ENCODE results near the gene NAT16. TPM values are rescaled to one million over a fixed set of nuclear protein-coding genes. Genes with fewer than 3 reads are reported as not detected.

NAT16 gene
- total RNA-seq, 1 donor from 2014 or later = not detected

GRCh38 chr7:101166648-101166908 lies 13.5 kb downstream of the NAT16 start:
- H3K4me3 Mint-ChIP-seq = no peak overlapping the region
- H3K27ac Mint-ChIP-seq = no peak overlapping the region
- H3K9me3 Mint-ChIP-seq = no peaks in the 10 kb centered on the region
- H3K27me3 Mint-ChIP-seq (ENCODE audit: low read depth) = peaks cover 88% of the 10 kb centered on the region
- peaks cover 47% of the 10 kb centered on the region for H3K4me1 Mint-ChIP-seq
- TF ChIP-seq CTCF (IDR thresholded peaks at IDR 0.05; ENCODE audit: unreplicated experiment) = no peak
- H3K36me3 Mint-ChIP-seq = no peaks in the 10 kb centered on the region
- DNase-seq (ENCODE audit: low spot score in 2 of 2, unreplicated experiment in 2 of 2) = no peak

DNA sequence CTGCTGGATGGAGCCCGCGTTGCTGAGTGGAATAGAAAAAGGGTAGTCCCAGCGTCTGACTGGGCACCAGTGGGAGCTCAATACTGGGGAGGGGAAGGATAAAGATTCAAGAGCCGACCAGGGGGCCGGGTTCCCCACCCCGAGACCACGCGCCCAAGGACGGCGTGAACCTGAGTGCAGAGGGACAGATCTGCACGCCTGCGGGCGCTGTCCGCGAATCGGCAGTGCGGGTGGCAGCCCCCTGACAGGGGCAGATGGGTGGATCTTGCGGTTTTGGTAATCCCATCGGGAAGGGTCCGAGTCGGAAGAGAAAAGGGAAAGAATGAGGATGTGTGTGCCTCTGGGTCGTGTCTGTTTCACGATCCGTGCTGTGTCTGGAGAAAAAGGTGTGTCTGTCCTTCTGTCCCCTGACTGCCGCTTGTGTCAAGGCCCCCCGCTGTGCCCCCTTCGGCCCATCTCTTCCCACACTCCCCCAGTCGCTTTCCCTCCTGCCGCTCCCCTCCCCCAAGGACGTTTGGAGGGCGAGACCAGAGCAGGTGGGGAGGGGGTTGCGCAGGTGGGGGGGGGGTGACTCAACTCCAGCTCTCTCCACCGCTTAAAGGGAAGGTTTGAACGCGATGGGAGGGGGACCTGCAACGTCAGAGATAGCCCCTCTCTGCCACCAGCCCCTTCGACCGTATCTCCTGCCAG lies 14.0 kb downstream of the NAT16 start:
- peaks cover 87% of the 10 kb centered on the region for H3K27me3 Mint-ChIP-seq (ENCODE audit: low read depth)

GRCh38 chr7:101165075-101165957 lies 14.8 kb downstream of the NAT16 start, which contains the start of gene VGF:
Gene VGF, minus strand, starts transcription at chr7:101165569. Its CDS starts 726 bp downstream, at chr7:101164843.
- Mint-ChIP-seq H3K4me3 (peak within 1 kb of the TSS; percentile 67), H3K36me3 (peaks cover 2% of the 10 kb centered on the region), H3K9me3 (no peaks in the 10 kb centered on the region), H3K27ac (peak within 1 kb of the TSS; percentile 76), H3K27me3 (ENCODE audit: low read depth) (peaks cover 79% of the 10 kb centered on the region), H3K4me1 (peaks cover 52% of the 10 kb centered on the region)
- no peak for TF ChIP-seq CTCF (IDR thresholded peaks at IDR 0.05; ENCODE audit: unreplicated experiment)
- peak; percentile 87 to 93 for DNase-seq (ENCODE audit: low spot score in 2 of 2, unreplicated experiment in 2 of 2)

More for the DNA sequence above, 14.0 kb downstream of the NAT16 start:
- TF ChIP-seq CTCF (IDR thresholded peaks at IDR 0.05; ENCODE audit: unreplicated experiment) = no peak
- H3K9me3 Mint-ChIP-seq = no peaks in the 10 kb centered on the region
- peak overlapping the region; percentile 67 for H3K4me3 Mint-ChIP-seq
- no peak for DNase-seq (ENCODE audit: low spot score in 2 of 2, unreplicated experiment in 2 of 2)
- no peak overlapping the region for H3K27ac Mint-ChIP-seq
- H3K36me3 Mint-ChIP-seq = peaks cover 1% of the 10 kb centered on the region
- H3K4me1 Mint-ChIP-seq = peaks cover 52% of the 10 kb centered on the region

DNA sequence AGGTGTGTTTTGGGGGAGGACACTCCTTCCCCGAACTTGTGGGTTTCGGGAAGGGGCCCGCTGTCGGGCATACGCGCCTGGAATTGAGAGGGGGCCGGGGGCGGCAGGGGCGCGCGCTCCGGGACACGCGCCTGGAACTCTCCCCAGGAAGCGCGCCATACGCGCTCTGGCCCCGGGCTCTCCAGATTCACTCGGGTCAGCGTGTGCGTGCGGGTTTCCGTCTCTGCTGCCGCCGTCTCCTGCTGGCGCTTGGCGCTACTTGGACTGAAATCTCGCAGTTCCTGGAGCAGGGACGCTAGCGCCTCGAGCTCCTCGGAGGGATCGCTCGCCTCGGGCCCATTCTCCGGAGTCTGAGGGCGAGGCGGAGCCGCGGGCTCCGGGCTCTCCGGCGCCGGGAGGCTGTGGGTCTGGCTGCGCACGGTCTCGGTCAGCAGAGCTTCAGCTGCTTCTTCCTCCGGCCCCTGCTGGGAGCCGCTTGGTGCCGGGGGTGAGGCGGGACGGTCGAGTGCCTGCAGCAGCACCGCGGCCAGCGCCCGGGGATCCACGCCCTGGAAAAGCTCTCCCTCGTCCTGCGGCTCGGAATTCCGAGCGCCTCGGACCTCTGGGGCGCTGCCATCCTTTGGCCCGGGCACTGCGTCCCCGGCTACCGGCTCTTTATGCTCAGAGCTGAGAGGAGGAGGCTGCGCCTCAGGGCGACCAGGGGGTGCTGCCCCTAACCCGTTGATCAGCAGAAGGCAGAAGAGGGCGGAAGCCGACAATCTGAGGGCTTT lies 15.8 kb downstream of the NAT16 start:
- no peak for TF ChIP-seq CTCF (IDR thresholded peaks at IDR 0.05; ENCODE audit: unreplicated experiment)
- Mint-ChIP-seq H3K9me3 (no peaks in the 10 kb centered on the region), H3K4me3 (peak overlapping the region; percentile 54), H3K4me1 (peaks cover 45% of the 10 kb centered on the region), H3K27me3 (ENCODE audit: low read depth) (peaks cover 68% of the 10 kb centered on the region), H3K27ac (no peak overlapping the region), H3K36me3 (peaks cover 4% of the 10 kb centered on the region)
- DNase-seq (ENCODE audit: low spot score in 2 of 2, unreplicated experiment in 2 of 2) = peak; percentile 70 to 80

GRCh38 chr7:101163279-101164070 lies 16.6 kb downstream of the NAT16 start:
- no peak for DNase-seq (ENCODE audit: low spot score in 2 of 2, unreplicated experiment in 2 of 2)
- Mint-ChIP-seq H3K4me1 (peaks cover 42% of the 10 kb centered on the region), H3K36me3 (peaks cover 6% of the 10 kb centered on the region), H3K9me3 (no peaks in the 10 kb centered on the region), H3K27ac (no peak overlapping the region), H3K27me3 (ENCODE audit: low read depth) (peaks cover 60% of the 10 kb centered on the region), H3K4me3 (peak overlapping the region; percentile 61)
- no peak for TF ChIP-seq CTCF (IDR thresholded peaks at IDR 0.05; ENCODE audit: unreplicated experiment)
